NCI-H2029 treated with DMSO at 0.1 percent for 48 hours (cell line): Measurements from ENCODE around the gene LILRA6.
"Not testable (repeated sequence)": the region's sequence is repeated elsewhere in the genome, so short reads cannot be mapped to it uniquely, and the experiment has no call there.

Source experiments
- DNase-seq: peaks from one replicate; lab custom pipeline; 2025; lab: John Stamatoyannopoulos, UW

Gene LILRA6

GRCh38 chr19:54207983-54208783, 34.4 kb downstream of the LILRA6 start:
- DNase-seq, result peak; percentile 29

GRCh38 chr19:54207676-54207982, 35.0 kb downstream of the LILRA6 start:
- no peak for DNase-seq

- not testable (repeated sequence) for DNase-seq
Observed at GRCh38 chr19:54207193-54207592, 35.4 kb downstream of the LILRA6 start.

- no peak for DNase-seq
Observed at GRCh38 chr19:54206831-54207177, 35.8 kb downstream of the LILRA6 start.

- DNase-seq, result no peak
Observed at GRCh38 chr19:54206030-54206830, 36.4 kb downstream of the LILRA6 start.

- no peak for DNase-seq
Observed at GRCh38 chr19:54204767-54205468, 37.7 kb downstream of the LILRA6 start.

GRCh38 chr19:54203151-54203611, 39.4 kb downstream of the LILRA6 start:
- DNase-seq, result no peak

GRCh38 chr19:54201980-54202379, 40.6 kb downstream of the LILRA6 start:
- no peak for DNase-seq

- DNase-seq, result no peak
Observed at GRCh38 chr19:54201172-54201701, 41.4 kb downstream of the LILRA6 start.

GRCh38 chr19:54199401-54199800, 43.2 kb downstream of the LILRA6 start:
- DNase-seq, result no peak

GRCh38 chr19:54197121-54197520, 45.5 kb downstream of the LILRA6 start:
- DNase-seq, result no peak

- DNase-seq, result no peak
Observed at GRCh38 chr19:54196536-54196935, 46.1 kb downstream of the LILRA6 start.

- not testable (repeated sequence) for DNase-seq
Observed at GRCh38 chr19:54194463-54194862, 48.1 kb downstream of the LILRA6 start.

- no peak for DNase-seq
Observed at GRCh38 chr19:54193011-54193410, 49.6 kb downstream of the LILRA6 start.

GRCh38 chr19:54191811-54192453, 50.7 kb downstream of the LILRA6 start:
- no peak for DNase-seq

- DNase-seq, result peak; percentile 62
Observed at GRCh38 chr19:54191011-54191810, 51.4 kb downstream of the LILRA6 start, which contains the start of gene TSEN34. Gene TSEN34 (plus strand): TSS chr19:54191308. CDS start chr19:54191365, 57 bp downstream.

GRCh38 chr19:54190503-54191010, 52.0 kb downstream of the LILRA6 start:
- DNase-seq, result peak; percentile 98

GRCh38 chr19:54189735-54190502, 52.7 kb downstream of the LILRA6 start:
- peak; percentile 99 for DNase-seq

- no peak for DNase-seq
Observed at GRCh38 chr19:54189145-54189734, 53.4 kb downstream of the LILRA6 start, which contains the start of gene MBOAT7. Gene MBOAT7 (minus strand): TSS chr19:54189580. CDS start chr19:54188508, 1,072 bp downstream.
